ENCODE results near the gene DZIP1L. TPM values are rescaled to one million over a fixed set of nuclear protein-coding genes. Genes with fewer than 3 reads are reported as not detected.

DZIP1L gene, protein sequence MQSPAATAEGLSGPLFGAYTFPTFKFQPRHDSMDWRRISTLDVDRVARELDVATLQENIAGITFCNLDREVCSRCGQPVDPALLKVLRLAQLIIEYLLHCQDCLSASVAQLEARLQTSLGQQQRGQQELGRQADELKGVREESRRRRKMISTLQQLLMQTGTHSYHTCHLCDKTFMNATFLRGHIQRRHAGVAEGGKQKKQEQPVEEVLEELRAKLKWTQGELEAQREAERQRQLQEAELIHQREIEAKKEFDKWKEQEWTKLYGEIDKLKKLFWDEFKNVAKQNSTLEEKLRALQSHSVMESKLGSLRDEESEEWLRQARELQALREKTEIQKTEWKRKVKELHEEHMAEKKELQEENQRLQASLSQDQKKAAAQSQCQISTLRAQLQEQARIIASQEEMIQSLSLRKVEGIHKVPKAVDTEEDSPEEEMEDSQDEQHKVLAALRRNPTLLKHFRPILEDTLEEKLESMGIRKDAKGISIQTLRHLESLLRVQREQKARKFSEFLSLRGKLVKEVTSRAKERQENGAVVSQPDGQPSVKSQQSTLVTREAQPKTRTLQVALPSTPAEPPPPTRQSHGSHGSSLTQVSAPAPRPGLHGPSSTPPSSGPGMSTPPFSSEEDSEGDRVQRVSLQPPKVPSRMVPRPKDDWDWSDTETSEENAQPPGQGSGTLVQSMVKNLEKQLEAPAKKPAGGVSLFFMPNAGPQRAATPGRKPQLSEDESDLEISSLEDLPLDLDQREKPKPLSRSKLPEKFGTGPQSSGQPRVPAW
- 10 to 100 TPM; 10.3 to 15.8 (median 12.6) TPM for total RNA-seq

DNA sequence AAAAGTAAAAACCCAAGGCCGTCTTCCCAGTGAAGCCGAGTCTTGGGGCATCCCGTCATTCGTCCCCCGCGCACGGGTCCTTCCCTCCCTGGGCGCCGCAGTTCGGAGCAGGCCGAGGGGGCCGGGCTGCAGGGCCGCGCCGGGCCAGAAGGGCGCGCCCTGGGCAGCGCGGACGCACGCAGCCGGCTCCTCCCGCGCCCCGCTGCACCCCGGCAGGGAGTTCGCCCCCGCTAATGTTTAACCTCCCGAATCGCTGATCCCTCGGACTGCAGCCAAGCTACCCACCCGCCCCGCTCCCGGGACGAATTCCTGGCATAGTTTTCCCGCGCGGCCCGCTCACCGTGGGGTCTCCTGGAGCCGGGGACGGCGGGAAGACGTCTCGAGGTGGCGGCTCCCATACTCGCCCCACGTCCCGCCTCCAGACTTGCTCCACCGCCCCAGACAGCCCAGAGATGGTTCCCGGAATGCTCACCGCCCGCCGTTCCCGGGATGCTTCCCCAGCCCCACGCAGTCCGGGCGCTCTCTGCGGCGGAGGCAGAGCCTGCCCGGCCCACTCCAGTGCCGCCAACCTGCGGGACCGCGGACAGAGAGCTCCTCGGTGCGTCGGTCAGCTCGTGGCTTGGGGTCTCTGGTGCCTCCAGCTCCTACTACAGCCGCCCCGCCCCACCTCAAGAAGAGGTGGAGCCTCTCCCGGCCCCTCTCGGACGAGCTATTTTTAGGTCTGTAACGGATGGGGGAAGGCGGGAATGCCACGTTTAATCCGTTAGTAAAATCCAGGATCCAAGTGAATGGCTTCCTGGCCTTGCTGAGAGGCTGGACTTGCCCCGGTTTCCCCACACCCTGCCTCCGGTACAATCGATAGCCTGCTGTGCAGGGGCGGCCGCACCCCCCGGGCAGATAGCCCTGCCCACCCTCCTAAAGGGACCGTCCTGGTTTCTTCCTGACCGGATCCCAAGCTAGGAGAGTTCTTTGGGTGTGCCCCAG is at the start of gene DZIP1L:
TSS of gene DZIP1L (minus strand) at position 621 of the 984 bp plus-strand sequence. CDS start 11,637 bp downstream, outside the sequence.
- peak within 1 kb of the TSS; percentile 86 to 95 (median 92) for H3K27ac ChIP-seq (replicated peaks in 1 of 4)
- DNase-seq (ENCODE audit: extremely low spot score) = no peak
- H3K4me1 ChIP-seq = peaks cover 18 to 46% (median 37%) of the 10 kb centered on the region in 4 donors
- TF ChIP-seq POLR2AphosphoS5 (IDR thresholded peaks at IDR 0.05) (peak; percentile 49 to 83), POLR2A (IDR thresholded peaks at IDR 0.05; ENCODE audit: low read depth) (no peak), EP300 (IDR thresholded peaks at IDR 0.05) (no peak)
- TF ChIP-seq, protein P1, sequence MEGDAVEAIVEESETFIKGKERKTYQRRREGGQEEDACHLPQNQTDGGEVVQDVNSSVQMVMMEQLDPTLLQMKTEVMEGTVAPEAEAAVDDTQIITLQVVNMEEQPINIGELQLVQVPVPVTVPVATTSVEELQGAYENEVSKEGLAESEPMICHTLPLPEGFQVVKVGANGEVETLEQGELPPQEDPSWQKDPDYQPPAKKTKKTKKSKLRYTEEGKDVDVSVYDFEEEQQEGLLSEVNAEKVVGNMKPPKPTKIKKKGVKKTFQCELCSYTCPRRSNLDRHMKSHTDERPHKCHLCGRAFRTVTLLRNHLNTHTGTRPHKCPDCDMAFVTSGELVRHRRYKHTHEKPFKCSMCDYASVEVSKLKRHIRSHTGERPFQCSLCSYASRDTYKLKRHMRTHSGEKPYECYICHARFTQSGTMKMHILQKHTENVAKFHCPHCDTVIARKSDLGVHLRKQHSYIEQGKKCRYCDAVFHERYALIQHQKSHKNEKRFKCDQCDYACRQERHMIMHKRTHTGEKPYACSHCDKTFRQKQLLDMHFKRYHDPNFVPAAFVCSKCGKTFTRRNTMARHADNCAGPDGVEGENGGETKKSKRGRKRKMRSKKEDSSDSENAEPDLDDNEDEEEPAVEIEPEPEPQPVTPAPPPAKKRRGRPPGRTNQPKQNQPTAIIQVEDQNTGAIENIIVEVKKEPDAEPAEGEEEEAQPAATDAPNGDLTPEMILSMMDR (IDR thresholded peaks at IDR 0.05) = peak; percentile 54 to 78 (median 59)
- no peaks in the 10 kb centered on the region for H3K9me3 ChIP-seq
- H3K4me3 ChIP-seq = peak within 1 kb of the TSS; percentile 72 to 85 (median 74)
- peaks cover 0 to 7% (median 2%) of the 10 kb centered on the region in 4 donors for H3K36me3 ChIP-seq
- under 1% methylated on average over 37 of the region's 86 CpGs for WGBS
- no peaks in the 10 kb centered on the region for H3K27me3 ChIP-seq
- intact Hi-C loops (cut with DNase I) = no loop called here

DNA sequence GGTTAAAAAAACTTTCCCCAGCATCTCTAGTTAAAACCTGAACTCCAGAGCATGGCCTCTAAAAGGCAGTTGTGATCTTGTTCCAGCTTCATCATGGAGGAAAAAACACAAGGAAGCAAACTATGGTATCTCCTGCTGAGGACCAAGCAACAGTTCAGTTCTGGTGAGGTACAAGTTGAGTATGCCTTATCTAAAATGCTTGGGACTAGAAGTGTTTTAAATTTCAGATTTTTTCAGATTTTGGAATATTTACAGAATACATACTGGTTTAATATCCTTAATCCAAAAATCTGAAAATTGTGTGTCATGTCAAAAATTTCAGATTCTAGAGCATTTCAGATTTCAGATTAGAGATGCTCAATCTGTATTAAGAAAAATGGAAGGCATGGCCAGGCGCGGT is 49.7 kb upstream of the DZIP1L start:
- WGBS = 96% methylated on average over 2 of the region's 2 CpGs
- H3K4me3 ChIP-seq = no peak overlapping the region
- DNase-seq (ENCODE audit: extremely low spot score) = no peak
- no peak overlapping the region for H3K27ac ChIP-seq (replicated peaks in 1 of 4)
- no peaks in the 10 kb centered on the region for H3K9me3 ChIP-seq
- intact Hi-C loops (cut with DNase I) = no loop called here
- TF ChIP-seq EP300 (IDR thresholded peaks at IDR 0.05) (no peak), POLR2A (IDR thresholded peaks at IDR 0.05; ENCODE audit: low read depth) (no peak), POLR2AphosphoS5 (IDR thresholded peaks at IDR 0.05) (no peak)
- TF ChIP-seq, protein P1 (IDR thresholded peaks at IDR 0.05) = no peak
- H3K4me1 ChIP-seq = no peaks in the 10 kb centered on the region
- H3K27me3 ChIP-seq = no peaks in the 10 kb centered on the region
- peaks cover 69 to 98% (median 87%) of the 10 kb centered on the region in 4 donors for H3K36me3 ChIP-seq

DNA sequence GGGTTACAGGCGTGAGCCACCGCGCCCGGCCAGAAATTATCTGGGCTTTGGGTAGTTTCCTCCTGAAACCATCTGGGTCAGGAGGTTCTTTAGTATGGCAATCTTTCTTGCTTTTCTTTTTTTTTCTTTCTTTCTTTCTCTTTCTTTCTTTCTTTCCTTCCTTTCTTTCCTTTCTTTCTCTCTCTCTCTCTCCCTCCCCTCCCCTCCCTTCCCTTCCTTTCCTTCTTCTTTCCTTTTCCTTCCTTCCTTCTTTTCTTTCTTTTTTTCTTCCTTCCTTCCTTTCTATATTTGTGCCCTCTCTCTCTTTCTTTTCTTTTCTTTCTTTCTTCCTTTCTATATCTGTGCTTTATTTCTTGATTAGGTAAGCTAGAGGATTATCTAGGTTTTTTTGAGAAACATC is 42.3 kb upstream of the DZIP1L start:
- no peak for DNase-seq (ENCODE audit: extremely low spot score)
- no peaks in the 10 kb centered on the region for H3K27me3 ChIP-seq
- no peaks in the 10 kb centered on the region for H3K4me1 ChIP-seq
- H3K4me3 ChIP-seq = no peak overlapping the region
- TF ChIP-seq, protein P1 (IDR thresholded peaks at IDR 0.05) = no peak
- no peak for TF ChIP-seq POLR2AphosphoS5 (IDR thresholded peaks at IDR 0.05)
- TF ChIP-seq EP300 (IDR thresholded peaks at IDR 0.05) = no peak
- TF ChIP-seq POLR2A (IDR thresholded peaks at IDR 0.05; ENCODE audit: low read depth) = no peak
- H3K27ac ChIP-seq (replicated peaks in 1 of 4) = no peak overlapping the region
- intact Hi-C loops (cut with DNase I) = no loop called here
- peaks cover 17 to 26% (median 25%) of the 10 kb centered on the region in 4 donors for H3K36me3 ChIP-seq
- H3K9me3 ChIP-seq = no peaks in the 10 kb centered on the region
- 95% methylated on average over 4 of the region's 4 CpGs for WGBS

DNA sequence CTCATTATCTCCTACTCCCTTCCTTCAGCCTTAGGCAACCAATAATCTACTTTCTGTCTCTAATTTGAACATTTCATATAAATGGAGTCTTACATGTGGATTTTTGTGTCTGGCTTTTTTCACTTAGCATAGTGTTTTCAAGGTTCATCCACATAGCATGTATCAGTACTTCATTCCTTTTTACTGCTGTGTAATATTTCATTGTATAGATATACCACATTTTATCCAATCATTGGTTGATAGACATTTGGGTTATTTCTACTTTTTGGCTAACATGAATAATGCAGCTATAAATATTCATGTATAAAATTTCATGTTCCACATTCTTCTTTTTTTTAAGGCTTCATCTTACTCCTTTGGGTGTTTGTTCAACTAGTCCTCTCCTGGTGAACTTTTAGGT is 39.1 kb upstream of the DZIP1L start:
- Histone ChIP-seq H3K36me3 (no peaks in the 10 kb centered on the region), H3K27me3 (no peaks in the 10 kb centered on the region), H3K4me1 (no peaks in the 10 kb centered on the region), H3K9me3 (no peaks in the 10 kb centered on the region), H3K27ac (replicated peaks in 1 of 4) (no peak overlapping the region), H3K4me3 (no peak overlapping the region)
- no peak for DNase-seq (ENCODE audit: extremely low spot score)
- intact Hi-C loops (cut with DNase I) = no loop called here
- no peak for TF ChIP-seq POLR2AphosphoS5 (IDR thresholded peaks at IDR 0.05)
- TF ChIP-seq POLR2A (IDR thresholded peaks at IDR 0.05; ENCODE audit: low read depth) = no peak
- no peak for TF ChIP-seq EP300 (IDR thresholded peaks at IDR 0.05)
- TF ChIP-seq, protein P1 (IDR thresholded peaks at IDR 0.05) = no peak
